ENCODE results near the gene KIAA2012.

KIAA2012 gene

DNA sequence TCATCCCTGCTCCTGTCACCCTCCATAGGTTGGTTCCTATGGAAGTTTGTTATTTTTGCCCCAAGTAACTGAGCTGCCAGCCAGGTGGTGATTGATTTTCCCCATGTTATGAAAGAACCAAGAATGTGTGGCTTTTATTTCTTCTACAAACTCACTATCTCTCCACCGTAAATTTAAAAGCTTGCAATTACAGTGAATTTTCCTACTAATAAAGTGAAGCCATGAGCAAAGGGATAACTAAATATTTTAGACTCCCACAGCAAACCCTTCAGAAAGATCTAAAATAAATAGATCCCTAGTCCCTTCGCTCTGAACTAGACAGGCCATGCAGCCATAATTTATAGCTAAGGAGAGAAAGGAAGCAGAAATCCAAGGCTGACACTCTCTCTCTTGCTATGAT, 6.2 kb upstream of the KIAA2012 start:
- TF ChIP-seq, protein P1, sequence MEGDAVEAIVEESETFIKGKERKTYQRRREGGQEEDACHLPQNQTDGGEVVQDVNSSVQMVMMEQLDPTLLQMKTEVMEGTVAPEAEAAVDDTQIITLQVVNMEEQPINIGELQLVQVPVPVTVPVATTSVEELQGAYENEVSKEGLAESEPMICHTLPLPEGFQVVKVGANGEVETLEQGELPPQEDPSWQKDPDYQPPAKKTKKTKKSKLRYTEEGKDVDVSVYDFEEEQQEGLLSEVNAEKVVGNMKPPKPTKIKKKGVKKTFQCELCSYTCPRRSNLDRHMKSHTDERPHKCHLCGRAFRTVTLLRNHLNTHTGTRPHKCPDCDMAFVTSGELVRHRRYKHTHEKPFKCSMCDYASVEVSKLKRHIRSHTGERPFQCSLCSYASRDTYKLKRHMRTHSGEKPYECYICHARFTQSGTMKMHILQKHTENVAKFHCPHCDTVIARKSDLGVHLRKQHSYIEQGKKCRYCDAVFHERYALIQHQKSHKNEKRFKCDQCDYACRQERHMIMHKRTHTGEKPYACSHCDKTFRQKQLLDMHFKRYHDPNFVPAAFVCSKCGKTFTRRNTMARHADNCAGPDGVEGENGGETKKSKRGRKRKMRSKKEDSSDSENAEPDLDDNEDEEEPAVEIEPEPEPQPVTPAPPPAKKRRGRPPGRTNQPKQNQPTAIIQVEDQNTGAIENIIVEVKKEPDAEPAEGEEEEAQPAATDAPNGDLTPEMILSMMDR (IDR thresholded peaks at IDR 0.05; ENCODE audit: low read depth, low read length): no peak
- no peak for DNase-seq (ENCODE audit: extremely low read depth, low read depth)

DNA sequence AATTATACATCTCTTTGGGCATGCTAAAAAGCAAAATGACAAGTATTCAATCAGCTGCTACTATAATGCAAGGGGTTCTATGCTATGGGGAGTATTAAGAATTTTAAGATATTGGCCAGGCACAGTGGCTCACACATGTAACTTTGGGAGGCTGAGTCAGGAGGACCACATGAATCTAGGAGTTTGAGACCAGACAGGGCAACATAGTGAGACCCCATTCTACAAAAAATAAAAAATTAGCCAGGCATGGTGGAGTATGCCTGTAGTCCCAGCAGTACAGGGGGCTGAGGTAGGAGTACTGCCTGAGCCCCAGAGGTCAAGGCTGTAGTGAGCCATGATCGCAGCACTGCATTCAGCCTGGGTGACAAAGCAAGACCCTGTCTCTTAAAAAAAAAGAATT, 5.5 kb upstream of the KIAA2012 start:
- TF ChIP-seq, protein P1 (IDR thresholded peaks at IDR 0.05; ENCODE audit: low read depth, low read length): no peak
- no peak for DNase-seq (ENCODE audit: extremely low read depth, low read depth)

DNA sequence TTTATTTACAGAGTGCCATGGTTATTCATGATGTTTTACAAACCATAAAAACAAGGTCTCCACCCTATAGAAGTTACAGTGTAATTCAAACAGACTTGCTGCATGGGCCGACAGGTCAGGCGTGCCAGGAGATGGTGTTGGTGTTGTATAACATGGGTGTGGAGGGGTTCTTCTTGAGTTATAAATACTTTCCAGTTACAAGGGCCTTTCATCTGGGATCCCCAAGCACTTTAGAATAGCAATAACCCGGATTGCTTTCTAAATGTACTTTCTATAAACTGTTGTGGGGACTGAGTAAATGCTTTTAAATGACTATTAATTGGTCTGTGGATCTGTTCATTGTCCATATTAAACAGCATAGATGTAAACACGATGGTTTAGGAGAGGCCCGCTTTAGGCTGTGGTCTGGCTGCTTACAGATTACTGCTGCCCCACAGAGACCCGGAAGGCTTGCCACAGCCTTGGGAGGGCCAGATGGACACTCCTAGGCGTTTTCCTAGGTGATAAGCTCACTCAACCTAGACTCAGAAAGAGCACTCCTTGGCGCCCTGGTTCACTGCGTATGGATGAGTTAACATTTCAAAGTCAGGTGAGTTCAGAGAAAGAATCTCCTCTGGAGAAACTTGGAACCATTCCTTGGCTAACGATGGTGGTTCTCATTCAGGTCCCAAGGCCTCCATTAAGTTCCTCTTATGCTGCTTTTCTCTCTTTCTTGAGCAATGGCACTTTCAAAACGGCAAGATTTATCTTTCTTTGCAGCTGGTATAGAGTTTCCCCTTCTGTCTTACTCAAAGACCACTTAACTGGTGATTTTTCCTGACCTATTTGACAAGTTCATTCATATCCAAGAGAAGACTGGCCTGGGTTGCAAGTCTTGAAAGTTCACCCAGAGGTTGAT, 3.6 kb upstream of the KIAA2012 start:
- DNase-seq (ENCODE audit: extremely low read depth, low read depth): no peak
- TF ChIP-seq, protein P1 (IDR thresholded peaks at IDR 0.05; ENCODE audit: low read depth, low read length): no peak

DNA sequence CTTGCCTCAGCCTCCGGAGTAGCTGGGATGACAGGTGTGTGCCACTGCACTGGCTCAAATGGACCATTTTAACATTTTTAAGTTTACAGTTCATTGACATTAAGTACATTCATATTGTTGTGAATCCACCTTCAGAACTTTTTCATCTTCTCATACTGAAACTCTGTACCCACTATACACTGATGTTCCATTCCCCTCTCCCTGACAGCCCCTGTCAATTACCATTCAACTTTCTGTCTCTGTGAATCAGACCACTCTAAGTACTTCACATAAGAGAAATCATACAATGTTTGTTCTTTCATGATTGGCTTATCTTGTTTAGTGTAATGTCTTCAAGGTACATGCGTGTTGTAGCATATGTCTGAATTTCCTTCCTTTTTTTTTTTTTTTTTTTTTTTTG, 1.9 kb upstream of the KIAA2012 start:
- DNase-seq (ENCODE audit: extremely low read depth, low read depth): no peak
- TF ChIP-seq, protein P1 (IDR thresholded peaks at IDR 0.05; ENCODE audit: low read depth, low read length): no peak

DNA sequence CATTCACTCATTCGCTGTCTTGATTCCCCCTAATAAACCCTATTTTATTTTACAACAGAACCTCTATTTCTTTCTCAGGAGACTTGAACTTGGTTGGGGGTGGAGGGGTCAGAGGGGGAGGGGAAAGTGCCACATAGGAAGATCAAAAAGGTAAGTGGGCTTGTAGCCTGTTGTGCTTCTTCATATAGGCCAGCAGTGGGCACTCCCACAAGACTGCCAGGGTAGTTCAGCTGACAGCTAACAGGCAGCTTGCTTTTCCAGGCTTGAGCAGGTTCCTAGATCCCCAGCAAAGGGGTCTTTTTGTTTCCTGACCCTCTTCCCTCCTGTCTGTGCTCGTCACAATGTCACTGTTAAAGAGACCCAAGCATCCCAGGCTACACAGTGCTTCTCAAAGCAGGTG, 829 bp upstream of the KIAA2012 start:
- DNase-seq (ENCODE audit: extremely low read depth, low read depth): no peak
- TF ChIP-seq, protein P1 (IDR thresholded peaks at IDR 0.05; ENCODE audit: low read depth, low read length): peak; percentile 15; the same call in 1 of the 2 replicates

DNA sequence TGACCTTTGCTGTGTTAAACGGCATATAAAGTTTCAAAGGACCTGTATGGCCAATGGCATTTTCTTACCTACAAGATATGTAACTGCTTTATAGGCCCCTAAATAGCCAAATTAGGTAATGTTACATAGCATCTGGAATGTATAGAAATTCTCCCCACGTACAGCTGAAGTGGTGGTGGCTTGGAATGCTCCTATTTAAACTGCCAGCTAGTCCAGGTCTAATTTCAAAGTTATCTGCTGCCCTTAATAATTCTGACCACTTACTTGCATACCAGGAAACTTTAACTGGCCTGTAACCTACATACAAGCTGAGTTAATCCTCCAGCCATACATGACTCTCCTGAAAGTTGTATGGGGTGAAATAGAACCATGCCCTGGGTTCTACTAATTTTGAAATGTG, 1.3 kb downstream of the KIAA2012 start:
- no peak for DNase-seq (ENCODE audit: extremely low read depth, low read depth)
- TF ChIP-seq, protein P1 (IDR thresholded peaks at IDR 0.05; ENCODE audit: low read depth, low read length): no peak

DNA sequence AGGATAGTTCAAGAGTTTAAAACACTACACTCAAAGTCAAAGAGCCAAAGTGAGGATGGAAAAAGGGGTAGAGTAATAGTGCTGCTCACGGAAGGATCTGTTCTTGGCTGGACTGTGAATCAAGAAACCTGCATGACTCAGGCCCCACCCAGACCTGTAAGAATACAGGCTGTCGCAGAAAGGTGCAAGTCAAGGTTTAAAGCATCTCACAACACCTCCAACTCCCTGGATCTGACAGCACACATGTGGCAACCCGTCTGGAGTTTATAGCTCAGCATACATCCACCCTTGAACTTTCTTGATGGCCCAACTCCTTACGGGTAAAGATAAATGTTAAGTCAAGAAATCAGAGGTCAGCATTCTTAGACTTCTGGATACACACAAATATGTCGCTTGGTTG, 6.3 kb downstream of the KIAA2012 start:
- no peak for DNase-seq (ENCODE audit: extremely low read depth, low read depth)
- TF ChIP-seq, protein P1 (IDR thresholded peaks at IDR 0.05; ENCODE audit: low read depth, low read length): no peak
